ENCODE data around the gene PPP1R1C.
"Not testable (repeated sequence)": the region's sequence is repeated elsewhere in the genome, so short reads cannot be mapped to it uniquely, and the experiment has no call there.

PPP1R1C gene

DNA sequence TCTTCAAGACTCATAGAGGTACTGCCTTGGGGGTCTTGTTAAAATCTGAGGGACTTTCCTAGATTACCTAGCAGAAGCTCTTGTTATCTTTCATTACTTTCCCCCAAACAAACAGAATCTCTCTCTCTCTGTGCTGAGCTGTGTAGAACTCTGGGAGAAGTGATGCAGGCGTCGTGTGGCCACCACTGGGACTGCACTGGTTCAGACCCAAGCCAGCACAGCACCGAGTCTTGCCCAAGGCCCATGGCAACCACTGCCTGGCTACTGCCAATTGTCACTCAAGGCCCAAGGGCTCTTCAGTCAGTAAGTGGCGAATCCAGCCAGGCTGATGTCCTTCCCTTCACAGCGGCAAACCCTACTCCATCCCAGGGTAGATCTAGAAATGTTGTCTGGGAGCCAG lies 28.6 kb downstream of the PPP1R1C start:
- DNase-seq (ENCODE audit: low read depth in 1 of 2, low spot score in 1 of 2), result no peak

DNA sequence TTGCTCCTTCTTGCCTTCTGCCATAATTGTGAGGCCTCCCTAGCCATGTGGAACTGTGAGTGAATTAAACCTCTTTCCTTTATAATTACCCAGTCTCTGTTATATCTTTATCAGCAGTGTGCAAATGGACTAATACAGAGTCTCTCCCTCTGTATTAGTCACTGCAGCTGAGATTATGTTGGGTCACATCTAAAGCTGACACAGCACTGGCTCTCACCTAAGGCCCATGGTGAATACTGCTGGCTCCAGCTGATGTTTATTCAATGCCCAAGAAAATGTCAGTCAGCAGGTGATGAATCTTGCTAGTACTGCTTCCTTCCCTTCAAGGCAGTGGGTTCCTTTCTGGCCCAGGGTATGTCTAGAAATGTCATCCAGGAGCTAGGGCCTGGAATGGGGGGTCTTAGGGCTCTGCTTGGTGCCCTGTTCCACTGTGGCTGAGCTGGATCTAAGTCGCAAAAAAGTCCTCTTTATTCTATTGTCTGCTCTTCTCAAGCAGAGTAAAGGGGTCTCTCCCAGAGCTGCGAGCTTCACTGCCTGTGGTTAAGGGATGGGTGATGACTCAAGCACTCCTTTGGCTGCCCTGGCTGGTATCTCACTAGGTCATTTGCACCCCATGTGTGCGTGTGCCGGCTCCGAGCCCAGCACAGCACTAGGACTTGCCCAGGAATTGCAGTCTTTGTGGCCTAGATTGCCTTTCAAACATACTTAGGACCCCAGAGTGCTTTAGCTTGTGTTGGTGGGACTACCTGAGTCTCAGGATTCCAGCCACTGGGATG lies 29.9 kb downstream of the PPP1R1C start:
- no peak for DNase-seq (ENCODE audit: low read depth in 1 of 2, low spot score in 1 of 2)

DNA sequence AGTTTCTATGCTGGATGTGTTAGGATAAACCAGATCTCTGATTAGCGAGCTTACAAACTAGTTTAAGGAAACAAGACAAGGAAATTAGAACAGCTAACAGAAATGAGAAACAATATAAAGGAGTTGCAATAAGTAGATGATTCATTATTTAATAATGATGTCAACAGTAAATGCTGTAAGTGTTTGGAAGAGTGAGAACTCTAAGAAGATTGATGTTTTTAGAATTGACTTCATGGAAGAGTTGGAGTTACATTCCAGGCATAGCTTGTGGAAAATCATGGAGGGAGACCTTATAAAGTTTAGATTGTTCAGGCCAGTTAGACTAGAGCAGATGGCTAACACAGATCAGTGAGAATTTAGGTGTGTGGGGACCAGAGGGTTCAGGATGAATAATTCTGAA lies 32.6 kb downstream of the PPP1R1C start:
- DNase-seq (ENCODE audit: low read depth in 1 of 2, low spot score in 1 of 2), result no peak

DNA sequence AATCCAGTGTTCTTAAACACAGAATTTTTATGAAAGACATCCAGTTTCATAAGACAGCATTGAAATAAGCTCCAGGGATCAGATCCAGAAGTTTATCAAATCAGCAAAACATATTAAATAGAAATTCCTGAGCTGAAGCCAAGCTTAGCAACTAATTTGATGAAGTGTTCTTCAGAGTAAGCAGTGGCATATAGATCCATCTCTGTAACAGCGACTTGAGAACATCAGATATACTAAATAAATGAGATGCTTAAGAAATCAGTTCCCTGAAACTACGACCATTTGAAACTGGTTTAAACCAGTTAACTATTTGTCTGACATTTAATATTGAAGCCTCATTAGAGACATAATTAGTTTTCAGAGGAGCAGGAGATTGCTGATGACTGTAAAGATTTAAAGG lies 34.1 kb downstream of the PPP1R1C start:
- DNase-seq (ENCODE audit: low read depth in 1 of 2, low spot score in 1 of 2), result no peak

DNA sequence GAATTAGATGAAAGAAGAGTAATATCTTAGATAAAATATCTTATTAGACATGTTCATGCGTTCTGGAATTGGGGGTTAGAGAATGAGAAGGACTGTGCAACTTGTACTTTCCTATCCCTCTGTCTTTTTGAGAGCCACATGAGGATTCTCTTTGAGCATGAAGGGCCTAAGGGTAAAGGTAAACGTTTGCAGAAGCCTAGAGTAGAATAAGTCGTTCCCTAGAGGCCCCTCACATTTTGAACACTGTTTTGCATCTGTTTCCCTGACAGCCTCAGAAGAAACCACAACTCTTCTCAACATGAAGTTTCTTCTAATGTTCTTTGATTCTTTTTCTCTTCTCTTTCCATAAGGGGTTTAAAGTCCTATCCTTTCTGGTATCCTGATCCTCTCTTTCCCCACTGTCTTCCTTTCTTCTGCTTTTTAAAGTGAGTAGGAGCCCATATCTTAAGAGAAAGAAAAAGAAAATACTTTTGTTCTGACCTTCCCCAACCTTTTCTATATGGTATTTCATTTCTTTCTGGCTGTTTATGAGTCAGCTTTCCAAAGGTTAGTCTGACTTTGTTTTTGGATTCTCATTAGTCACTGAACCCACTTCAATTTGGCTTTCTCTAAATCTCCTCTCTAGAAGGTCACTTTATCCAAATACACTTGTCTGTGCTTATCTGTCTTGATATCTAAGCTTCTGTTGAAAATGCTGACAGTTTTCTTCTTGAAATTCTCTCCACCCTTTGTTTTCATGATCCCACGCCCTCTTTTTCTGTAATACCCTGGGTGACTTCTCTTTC lies 34.8 kb downstream of the PPP1R1C start:
- DNase-seq (ENCODE audit: low read depth in 1 of 2, low spot score in 1 of 2), result no peak

DNA sequence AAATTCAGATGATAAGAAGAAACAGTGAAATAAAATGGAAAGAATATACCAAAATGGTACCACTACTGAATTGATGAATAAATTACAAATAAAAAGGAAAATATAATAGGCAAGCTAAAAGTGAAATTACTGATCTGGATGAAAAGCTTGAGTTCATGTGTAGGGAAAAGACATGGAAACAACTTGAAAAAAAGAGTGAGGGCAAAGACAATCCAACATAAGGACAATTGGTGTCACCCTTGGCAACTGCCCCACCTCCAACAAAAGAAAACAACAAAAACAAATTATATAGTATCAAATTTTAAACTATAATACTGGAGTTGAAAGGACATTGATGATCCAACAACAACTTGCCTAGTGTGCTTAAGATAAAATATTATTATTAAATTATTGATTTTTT lies 37.6 kb downstream of the PPP1R1C start:
- no peak for DNase-seq (ENCODE audit: low read depth in 1 of 2, low spot score in 1 of 2)

DNA sequence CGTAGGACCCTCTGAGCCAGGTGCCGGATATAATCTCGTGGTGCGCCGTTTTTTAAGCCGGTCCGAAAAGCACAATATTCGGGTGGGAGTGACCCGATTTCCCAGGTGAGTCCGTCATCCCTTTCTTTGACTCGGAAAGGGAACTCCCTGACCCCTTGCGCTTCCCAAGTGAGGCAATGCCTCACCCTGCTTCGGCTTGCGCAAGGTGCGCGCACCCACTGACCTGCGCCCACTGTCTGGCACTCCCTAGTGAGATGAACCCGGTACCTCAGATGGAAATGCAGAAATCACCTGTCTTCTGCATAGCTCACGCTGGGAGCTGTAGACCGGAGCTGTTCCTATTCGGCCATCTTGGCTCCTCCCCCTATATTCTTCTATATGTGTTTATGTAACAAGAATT lies 45.2 kb downstream of the PPP1R1C start:
- not testable (repeated sequence) for DNase-seq (ENCODE audit: low read depth in 1 of 2, low spot score in 1 of 2)

DNA sequence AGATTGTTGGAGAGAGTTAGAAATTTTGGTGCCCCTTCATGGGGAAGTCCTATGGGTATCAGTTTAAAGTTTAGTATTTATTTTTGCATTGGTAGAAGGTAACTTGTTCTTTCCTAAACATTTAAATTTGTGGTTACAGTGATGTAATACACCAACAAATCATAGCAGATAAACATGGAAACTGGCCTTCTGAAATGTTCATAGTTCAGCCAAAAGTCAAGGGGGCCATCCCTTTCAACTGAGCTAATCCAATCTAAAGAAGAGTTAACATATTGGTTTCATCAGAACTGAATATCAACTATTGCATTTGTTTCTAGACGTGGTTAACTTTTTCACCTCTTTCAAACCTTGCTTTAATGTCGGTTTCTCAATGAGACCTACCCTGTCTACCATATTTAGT lies 46.3 kb downstream of the PPP1R1C start:
- no peak for DNase-seq (ENCODE audit: low read depth in 1 of 2, low spot score in 1 of 2)

DNA sequence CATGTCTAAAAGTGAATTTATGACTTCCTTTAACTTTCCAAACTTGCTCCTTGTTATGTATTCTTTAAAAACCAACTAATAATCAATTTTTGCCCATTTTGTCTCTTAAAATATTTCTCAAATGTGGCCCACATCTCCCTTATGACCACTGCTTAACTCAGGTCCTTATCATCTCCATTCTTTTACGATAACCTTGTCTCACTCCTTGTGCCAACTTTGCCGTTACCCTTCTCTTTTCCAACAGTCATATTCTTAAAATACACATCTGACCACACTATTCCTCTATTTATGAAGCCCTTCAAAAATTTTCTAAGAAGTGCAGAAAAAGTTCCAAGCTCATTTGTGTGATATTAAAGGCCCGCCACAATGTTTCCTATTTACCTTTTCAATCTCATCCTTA lies 47.8 kb downstream of the PPP1R1C start:
- no peak for DNase-seq (ENCODE audit: low read depth in 1 of 2, low spot score in 1 of 2)

DNA sequence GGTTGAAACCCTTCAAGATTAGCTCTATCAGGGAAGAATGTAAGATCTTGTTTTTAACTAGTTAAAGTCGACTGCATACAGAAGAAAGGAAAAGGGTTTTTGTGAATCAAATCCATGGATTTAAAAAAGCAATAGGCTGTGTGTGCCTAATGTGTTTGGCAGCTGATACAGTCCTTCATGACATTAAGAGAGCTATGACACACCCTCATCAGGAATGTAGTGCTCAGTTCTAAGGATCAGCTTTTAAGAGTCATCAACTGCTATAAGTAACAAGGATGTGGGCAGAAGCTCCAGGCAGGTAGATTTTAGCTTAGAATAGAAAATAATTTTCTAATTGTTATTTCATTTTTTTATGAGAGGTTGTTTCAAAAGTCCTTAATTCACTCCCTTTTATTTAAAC lies 52.9 kb downstream of the PPP1R1C start:
- DNase-seq (ENCODE audit: low read depth in 1 of 2, low spot score in 1 of 2), result no peak

DNA sequence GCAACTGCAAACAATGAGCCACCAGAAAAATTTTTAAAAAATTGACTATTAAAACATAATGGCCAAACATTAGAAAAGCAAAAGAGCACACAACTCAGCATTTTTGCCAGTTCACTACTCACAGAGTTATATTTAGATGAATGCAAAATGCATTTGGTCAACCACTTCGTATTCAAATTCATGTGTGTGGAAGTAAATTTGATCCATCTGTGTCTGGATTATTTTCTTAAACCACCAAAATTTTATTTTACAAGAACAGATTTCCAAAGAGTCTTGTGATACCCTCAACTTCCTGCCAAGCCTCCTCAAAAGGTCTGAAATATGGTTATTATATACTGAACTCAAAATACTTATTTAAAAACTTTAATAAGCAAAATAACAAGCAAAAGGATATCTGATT lies 57.4 kb downstream of the PPP1R1C start:
- no peak for DNase-seq (ENCODE audit: low read depth in 1 of 2, low spot score in 1 of 2)

DNA sequence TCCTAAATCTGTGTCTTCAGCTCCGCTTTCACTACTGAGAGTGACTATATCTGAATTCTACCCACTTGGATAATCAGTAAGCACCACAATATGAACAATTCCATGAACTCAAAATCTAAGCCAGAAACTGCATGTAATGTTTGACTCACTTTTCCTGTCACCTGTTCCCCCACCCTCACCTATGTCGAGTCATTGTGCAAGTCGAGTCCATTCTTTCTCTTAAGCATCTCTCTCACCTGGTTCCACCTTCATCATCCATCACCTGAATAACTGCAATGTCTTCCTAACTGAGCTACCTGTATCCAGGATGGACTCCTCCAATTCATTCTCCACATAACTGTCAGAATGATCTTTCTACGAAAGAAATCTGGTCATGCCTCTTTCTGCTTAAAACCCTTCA lies 58.2 kb downstream of the PPP1R1C start:
- no peak for DNase-seq (ENCODE audit: low read depth in 1 of 2, low spot score in 1 of 2)

DNA sequence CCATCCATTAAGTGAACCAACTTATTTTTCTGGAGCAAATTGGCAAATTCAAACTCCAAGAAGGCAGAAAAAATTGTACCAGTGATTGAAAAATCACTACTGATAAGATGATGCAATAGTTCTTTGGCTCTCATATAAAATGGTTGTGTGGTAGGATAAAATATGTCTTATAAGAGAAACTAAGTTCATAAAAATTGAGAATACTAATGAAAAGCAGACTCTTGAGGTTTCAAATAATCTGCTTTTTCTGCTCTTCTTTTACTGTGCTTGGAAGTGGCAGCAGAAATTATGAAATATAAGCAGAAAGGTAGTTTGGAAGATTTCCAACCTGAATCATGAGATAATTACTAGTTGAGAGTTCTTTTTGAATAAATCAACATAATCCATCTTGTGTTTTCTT lies 61.9 kb downstream of the PPP1R1C start:
- no peak for DNase-seq (ENCODE audit: low read depth in 1 of 2, low spot score in 1 of 2)

DNA sequence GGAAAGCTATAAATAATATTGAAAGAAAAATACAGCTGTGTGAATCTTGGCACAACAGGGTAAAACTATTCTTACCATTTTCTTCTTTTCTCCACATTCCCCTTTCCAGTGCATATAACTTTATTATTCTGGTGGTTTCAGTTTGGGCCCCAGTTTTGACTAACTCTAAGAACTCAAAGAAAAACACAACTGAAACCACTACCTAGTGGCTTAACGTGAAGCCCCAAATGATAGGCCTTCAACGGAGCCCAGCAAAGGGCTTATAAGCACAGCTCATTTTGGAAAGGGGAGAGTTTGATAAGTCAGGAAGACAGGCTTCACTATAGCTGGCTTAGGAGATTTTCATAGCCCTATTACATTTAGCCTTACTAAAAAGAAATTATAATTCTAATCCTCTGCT lies 62.4 kb downstream of the PPP1R1C start:
- DNase-seq (ENCODE audit: low read depth in 1 of 2, low spot score in 1 of 2), result no peak

DNA sequence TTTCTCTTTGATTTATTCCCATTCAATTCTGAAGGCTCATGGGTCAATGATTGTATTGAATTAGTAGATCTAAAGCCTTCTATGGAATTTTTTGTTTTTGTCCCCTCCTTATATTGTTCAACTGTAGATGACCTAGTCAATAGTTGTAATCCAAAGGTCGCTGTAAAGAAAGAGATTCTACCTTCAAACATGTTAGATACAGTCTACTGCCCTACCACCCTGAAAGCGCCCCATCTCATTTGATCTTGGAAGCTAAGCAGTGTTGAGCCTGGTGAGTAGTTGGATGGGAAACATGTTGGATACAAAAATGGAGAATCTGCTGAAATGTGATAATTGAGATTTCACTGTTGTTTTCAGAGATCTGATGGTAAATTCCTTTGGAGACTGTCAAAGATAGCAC lies 63.0 kb downstream of the PPP1R1C start:
- DNase-seq (ENCODE audit: low read depth in 1 of 2, low spot score in 1 of 2), result no peak

DNA sequence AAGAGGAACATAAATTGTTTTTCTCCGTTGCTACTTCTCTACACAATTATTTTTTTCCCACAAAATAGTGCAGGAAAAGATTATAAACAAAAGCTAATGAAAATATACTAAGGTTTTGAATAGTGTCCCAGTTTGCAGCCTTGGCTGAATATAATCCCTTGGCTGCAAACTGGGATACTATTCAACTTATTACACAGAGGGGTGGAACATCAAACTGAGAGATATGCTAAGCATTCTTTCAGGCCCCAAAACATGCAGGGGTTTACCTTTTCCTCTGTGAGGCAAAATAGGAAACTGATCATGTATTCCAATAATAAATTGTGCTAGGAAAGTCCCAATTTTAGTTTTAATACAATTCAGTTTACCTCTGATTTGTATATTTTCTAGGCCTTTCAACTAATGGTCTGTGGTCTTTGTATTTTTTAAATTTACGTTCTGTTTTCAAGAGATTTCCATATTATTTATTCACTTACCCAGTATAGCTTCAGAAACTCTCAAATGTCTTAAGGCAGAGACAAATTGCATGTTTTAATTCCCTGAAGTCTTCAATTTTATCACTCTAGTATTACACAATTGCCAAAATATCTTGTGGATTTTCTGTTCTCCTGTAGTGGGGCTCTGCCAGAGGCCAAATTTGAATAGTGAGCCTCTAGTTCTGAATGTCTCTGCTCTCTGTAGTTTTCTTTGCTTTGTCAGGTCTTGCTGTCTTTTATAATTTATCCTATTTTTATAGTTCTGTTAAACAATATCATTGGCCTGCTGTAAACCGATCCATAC lies 63.9 kb downstream of the PPP1R1C start:
- no peak for DNase-seq (ENCODE audit: low read depth in 1 of 2, low spot score in 1 of 2)

DNA sequence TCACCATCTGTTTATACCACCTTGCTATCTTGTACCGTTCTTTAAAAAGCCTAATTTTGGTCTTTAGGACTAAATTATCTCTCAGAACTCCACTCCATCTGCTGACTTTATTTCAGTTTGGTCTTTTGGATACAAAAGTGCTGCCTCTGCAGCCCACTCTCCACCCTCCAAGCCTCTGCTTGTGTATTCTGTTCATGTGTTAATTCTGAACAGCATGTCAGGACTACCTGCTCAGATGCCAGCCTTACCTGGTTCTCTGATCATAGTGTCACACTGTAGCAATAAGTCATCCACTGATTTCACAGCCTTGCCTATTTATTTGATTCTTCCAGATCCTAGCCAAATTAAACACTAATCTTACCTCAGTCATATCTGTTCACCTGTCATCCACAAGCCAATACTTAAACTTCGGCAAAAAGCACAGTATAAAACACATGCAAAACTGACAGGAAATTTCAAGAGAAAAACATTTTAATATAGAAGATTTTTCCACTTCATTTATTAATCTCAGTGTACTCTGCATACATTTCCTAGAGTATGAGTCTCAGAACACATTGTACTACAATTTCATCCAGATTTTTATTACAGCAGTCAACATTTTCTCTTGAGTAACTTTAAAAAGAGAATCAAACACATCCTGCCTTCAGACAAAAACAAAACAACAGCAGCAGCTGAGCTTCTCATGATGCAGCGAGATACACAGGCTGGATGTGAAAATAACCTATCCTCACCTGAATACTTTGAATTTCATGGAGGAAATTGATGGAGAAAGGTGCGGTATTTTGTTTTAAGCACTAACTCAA lies 64.9 kb downstream of the PPP1R1C start:
- DNase-seq (ENCODE audit: low read depth in 1 of 2, low spot score in 1 of 2), result no peak

DNA sequence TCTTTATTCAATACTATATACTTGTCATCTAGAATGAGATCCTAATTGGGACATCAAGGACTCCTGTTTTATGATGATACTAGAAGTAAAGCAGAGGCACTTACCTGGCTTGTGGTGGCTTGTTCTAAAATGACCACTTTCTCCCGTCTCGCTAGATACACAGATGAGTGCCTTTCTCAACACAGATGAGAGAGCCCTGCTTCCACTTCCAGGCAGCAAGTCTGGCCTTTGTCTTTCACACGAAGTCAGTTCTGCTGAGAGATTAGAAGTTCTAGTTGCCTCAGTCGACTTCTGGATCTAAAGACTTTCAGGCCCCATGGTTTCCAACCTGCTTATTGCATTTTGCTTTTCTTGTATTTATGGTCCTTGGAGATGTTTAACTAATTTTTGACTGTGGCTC lies 70.3 kb downstream of the PPP1R1C start:
- no peak for DNase-seq (ENCODE audit: low read depth in 1 of 2, low spot score in 1 of 2)

DNA sequence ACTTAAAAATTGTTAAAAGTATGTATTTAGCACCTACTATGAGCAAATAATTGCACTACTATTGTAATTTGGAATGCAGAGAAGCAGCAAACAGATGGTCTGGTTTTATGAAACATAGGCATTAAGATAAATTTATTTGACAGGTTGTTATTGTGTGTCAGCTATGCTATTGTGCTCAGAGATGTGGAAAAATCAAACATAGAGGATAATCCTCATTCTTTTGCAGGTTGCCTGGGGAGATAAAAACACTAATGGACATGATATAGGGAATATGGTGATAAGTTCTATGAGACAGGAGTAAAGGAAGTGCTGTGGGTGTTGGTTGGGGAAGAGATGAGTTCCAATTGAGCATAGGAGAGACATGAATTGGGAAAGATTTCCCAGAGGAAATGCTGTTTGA lies 71.3 kb downstream of the PPP1R1C start:
- DNase-seq (ENCODE audit: low read depth in 1 of 2, low spot score in 1 of 2), result no peak

DNA sequence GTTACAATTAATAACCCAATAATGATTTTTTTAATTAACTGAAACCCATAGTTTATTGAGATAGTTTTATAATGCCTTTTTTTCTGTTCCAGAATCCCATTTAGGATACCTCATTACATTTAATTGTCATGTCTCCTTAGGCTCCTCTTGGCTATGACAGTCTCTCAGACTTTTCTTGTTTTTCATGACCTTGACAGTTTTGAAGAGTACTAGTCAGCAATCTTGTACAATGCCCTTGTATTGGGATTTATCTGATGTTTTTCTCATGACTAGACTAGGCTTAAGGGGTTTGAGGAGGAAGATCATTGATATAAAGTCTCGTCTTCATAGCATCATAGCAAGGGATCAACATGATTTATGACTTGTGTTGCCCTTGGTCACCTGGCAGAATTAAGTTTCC lies 72.4 kb downstream of the PPP1R1C start:
- DNase-seq (ENCODE audit: low read depth in 1 of 2, low spot score in 1 of 2), result no peak

DNA sequence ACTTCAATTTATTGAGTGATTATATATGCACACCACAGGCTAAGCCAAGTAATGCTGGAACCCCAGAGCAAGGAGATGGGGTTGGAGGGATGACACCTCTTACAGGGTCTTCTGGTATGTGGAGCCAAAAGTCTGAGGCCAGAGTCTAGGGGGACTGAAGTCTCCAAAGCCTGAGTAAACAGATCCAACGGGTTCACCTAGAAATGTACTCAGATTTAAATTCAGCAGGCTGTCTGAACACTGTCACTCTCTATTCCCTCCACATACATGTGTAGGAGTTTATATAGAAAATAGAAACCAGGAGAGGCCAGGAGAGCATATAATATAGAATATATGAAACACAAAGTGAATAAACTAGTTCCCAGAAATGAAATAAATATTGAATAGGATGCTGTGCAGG lies 76.1 kb downstream of the PPP1R1C start:
- no peak for DNase-seq (ENCODE audit: low read depth in 1 of 2, low spot score in 1 of 2)

Measured in stimulated activated CD4-positive, alpha-beta T cell treated with anti-CD3 and anti-CD28 coated beads, Interleukin-15, amount 100 ng/mL, for 1 hour (primary cell).